Iris pigment epithelial cell (primary cell): ENCODE results near the gene RNF212B.
A peak's percentile ranks its signal among the peaks of the same experiment; 100 is the strongest.

Source experiments
- DNase-seq: peaks from one replicate; pipeline ENCODE4 v3.0.0-alpha.2; 2011; ENCODE audit warnings: low read depth

RNF212B gene

GRCh38 chr14:23320584-23321571, 83.1 kb downstream of the RNF212B start, which contains the start of gene PABPN1:
Gene PABPN1 (plus strand): TSS chr14:23321457. CDS start chr14:23321470, 13 bp downstream.
- DNase-seq: peak; percentile 100

GRCh38 chr14:23321572-23322547, 84.1 kb downstream of the RNF212B start:
- peak; percentile 74 for DNase-seq
